K562 (cell line): ENCODE data around the gene ME3.

Experiments
- BCLAF1 ChIP-seq, 2 experiments: fragments of 450-650 bp in 1 of 2; IDR thresholded peaks; 2 replicates each; pipeline ENCODE4 v1.6.1; 2011 to 2017; ENCODE audit warnings: low read depth in 2 of 2, antibody characterized with exemption in 1 of 2, borderline replicate concordance in 1 of 2, low read length in 1 of 2, mild to moderate bottlenecking in 1 of 2, mixed read lengths in 1 of 2; ENCODE audit not compliant: control insufficient read depth in 1 of 2
- MCM5 ChIP-seq: fragments of 450-650 bp; IDR thresholded peaks from 2 replicates; pipeline ENCODE4 v1.6.1; 2016; ENCODE audit warnings: low read depth
- SMAD3 ChIP-seq: fragments of 450-650 bp; formaldehyde crosslinking; conservative IDR thresholded peaks from 2 replicates; pipeline ENCODE4 v1.4.0; 2020; ENCODE audit warnings: mild to moderate bottlenecking
- SP1 ChIP-seq: sonication (generic); formaldehyde crosslinking; IDR thresholded peaks from 2 replicates; pipeline ENCODE4 v1.8.1; 2022; ENCODE audit warnings: mild to moderate bottlenecking, missing genetic modification reagents
- TCF7L2 ChIP-seq: fragments of 150-350 bp; IDR thresholded peaks from 2 replicates; pipeline ENCODE4 v1.6.1; 2016; ENCODE audit warnings: low read depth, mild to moderate bottlenecking, low read length, moderate library complexity
- ZBTB43 ChIP-seq: sonication (generic); formaldehyde crosslinking; IDR thresholded peaks from 2 replicates; pipeline ENCODE4 v1.8.0; 2023; ENCODE audit warnings: mild to moderate bottlenecking, missing genetic modification reagents
- TF ChIP-seq, protein P1 (sequence below), 3 experiments: IDR thresholded peaks in 2 of 3; conservative IDR thresholded peaks in 1 of 3; 2 replicates each; pipeline ENCODE4 v1.5.1; 2011 to 2012; ENCODE audit warnings: low read length in 3 of 3, mild to moderate bottlenecking in 3 of 3, control low read depth in 2 of 3, improper control_type of control experiment in 1 of 3, inconsistent platforms in 1 of 3, low read depth in 1 of 3, mixed read lengths in 1 of 3, moderate library complexity in 1 of 3; ENCODE audit not compliant: insufficient read depth in 2 of 3

DNA sequence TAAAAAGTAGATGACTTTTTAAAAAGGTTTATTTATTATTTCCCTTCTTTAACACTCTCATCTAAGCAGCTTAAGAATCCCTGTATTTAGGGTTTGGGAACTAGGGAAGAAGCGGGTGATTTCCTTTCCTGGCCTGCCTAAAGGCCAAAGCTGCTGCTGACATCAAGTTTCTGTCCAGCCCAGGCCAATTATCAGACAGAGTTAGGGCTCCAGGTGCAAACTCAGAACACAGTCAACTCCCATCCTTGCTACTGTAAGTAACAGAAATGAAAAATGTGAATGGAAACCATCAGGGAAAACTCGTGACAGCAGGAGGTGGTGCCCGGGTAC, 188.8 kb downstream of the ME3 start:
- TF ChIP-seq ZBTB43 (CRISPR knock-in tag) (no peak), SP1 (no peak), MCM5 (no peak), SMAD3 (CRISPR knock-in tag) (no peak), BCLAF1 (IDR thresholded peaks at IDR 0.05; ENCODE audit: borderline replicate concordance in 1 of 2, control insufficient read depth in 1 of 2, low read depth in 2 of 2, low read length in 1 of 2) (no peak), TCF7L2 (no peak)
- TF ChIP-seq, protein P1, sequence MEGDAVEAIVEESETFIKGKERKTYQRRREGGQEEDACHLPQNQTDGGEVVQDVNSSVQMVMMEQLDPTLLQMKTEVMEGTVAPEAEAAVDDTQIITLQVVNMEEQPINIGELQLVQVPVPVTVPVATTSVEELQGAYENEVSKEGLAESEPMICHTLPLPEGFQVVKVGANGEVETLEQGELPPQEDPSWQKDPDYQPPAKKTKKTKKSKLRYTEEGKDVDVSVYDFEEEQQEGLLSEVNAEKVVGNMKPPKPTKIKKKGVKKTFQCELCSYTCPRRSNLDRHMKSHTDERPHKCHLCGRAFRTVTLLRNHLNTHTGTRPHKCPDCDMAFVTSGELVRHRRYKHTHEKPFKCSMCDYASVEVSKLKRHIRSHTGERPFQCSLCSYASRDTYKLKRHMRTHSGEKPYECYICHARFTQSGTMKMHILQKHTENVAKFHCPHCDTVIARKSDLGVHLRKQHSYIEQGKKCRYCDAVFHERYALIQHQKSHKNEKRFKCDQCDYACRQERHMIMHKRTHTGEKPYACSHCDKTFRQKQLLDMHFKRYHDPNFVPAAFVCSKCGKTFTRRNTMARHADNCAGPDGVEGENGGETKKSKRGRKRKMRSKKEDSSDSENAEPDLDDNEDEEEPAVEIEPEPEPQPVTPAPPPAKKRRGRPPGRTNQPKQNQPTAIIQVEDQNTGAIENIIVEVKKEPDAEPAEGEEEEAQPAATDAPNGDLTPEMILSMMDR (IDR thresholded peaks at IDR 0.05 in 2 of 3, conservative IDR thresholded peaks at IDR 0.05 in 1 of 3; ENCODE audit: insufficient read depth in 2 of 3, low read depth in 1 of 3, low read length in 3 of 3), result no peak
